OCI-LY7 (cell line): ENCODE data around the gene EDAR.

ENCODE experiments used
- EZH2phosphoT487 ChIP-seq: fragments of 200-600 bp; sonication (generic); IDR thresholded peaks from 2 replicates; pipeline ENCODE4 v1.6.1; 2018; ENCODE audit warnings: low read depth, borderline replicate concordance, mild to moderate bottlenecking, mixed run types, antibody characterized with exemption, low read length, moderate library complexity, mixed read lengths
- TF ChIP-seq, protein P1 (sequence below): fragments of 200-600 bp; sonication (generic); conservative IDR thresholded peaks from 2 replicates; pipeline ENCODE4 v1.5.1; 2014; ENCODE audit warnings: mild to moderate bottlenecking, antibody characterized with exemption, low read length, moderate library complexity, mixed read lengths

DNA sequence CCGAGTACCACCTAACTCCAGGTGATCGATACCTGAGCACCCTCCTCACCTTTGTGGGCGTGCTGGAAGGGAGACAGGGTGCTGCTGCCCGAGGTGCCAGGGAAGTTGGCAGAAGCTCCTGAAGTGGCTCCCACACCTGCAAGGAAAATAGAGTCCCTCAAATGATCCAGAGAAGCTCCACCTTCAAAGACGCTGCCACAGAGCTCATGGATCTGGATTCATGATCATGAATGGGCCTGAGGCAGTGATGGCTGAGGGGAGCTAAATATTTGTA, 76.5 kb downstream of the EDAR start:
- TF ChIP-seq, protein P1, sequence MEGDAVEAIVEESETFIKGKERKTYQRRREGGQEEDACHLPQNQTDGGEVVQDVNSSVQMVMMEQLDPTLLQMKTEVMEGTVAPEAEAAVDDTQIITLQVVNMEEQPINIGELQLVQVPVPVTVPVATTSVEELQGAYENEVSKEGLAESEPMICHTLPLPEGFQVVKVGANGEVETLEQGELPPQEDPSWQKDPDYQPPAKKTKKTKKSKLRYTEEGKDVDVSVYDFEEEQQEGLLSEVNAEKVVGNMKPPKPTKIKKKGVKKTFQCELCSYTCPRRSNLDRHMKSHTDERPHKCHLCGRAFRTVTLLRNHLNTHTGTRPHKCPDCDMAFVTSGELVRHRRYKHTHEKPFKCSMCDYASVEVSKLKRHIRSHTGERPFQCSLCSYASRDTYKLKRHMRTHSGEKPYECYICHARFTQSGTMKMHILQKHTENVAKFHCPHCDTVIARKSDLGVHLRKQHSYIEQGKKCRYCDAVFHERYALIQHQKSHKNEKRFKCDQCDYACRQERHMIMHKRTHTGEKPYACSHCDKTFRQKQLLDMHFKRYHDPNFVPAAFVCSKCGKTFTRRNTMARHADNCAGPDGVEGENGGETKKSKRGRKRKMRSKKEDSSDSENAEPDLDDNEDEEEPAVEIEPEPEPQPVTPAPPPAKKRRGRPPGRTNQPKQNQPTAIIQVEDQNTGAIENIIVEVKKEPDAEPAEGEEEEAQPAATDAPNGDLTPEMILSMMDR = no peak
- no peak for TF ChIP-seq EZH2phosphoT487
